Smooth muscle cell of trachea (primary cell): ENCODE data around the gene ADAMTS8. TPM values are rescaled to one million over a fixed set of nuclear protein-coding genes. Genes with fewer than 3 reads are reported as not detected.

Experiments used
- total RNA-seq: library from RNA; depleted of rRNA; stranded (reverse); fragments of >200 nt; gene quantifications from 2 replicates; pipeline ENCODE4 v1.2.1, GENCODE V29; 2014

Gene ADAMTS8
- total RNA-seq: 0.87 and 8.9 TPM in 2 replicates

GRCh38 chr11:130428316-130429119, at the start of gene ADAMTS8:
ADAMTS8 (minus strand) TSS chr11:130428609; CDS start chr11:130428286, 323 bp downstream.

GRCh38 chr11:130448416-130449309, 20.3 kb upstream of the ADAMTS8 start, which contains the start of gene ADAMTS15:
ADAMTS15 (plus strand) TSS chr11:130448645; CDS start chr11:130448974, 329 bp downstream.

Other genes with a start within 250 kb of the ADAMTS8 start
- 30.7 and 40.2 TPM in 2 replicates for gene ZBTB44, start 113.7 kb downstream of the ADAMTS8 start, total RNA-seq
- 35.8 and 46.6 TPM in 2 replicates for gene ADAMTS15, start 20.0 kb upstream of the ADAMTS8 start, total RNA-seq